Activated T-helper 1 cell treated with anti-CD3 and anti-CD28 coated beads, Interleukin-12 subunit alpha, Interleukin-12 subunit beta, Interleukin-2, Interleukin-4 antibody, amounts not matched to agents 30 ng/mL and 10 ng/mL and 1 ng/mL, durations not matched to agents 14 hours and 24 hours and 36 hours (primary cell): ENCODE measurements around the gene AP3B2. TPM values are rescaled to one million over a fixed set of nuclear protein-coding genes. Genes with fewer than 3 reads are reported as not detected.
"Not testable (repeated sequence)": the region's sequence is repeated elsewhere in the genome, so short reads cannot be mapped to it uniquely, and the experiment has no call there.

ENCODE experiments used
- DNase-seq: peaks from one replicate; pipeline ENCODE4 v3.0.0; 2021; ENCODE audit warnings: low spot score
- H3K27ac Mint-ChIP-seq: one replicate; pipeline ENCODE4 v1.8.0; 2021; ENCODE audit warnings: mild to moderate bottlenecking, mixed read lengths
- H3K27me3 Mint-ChIP-seq: one replicate; pipeline ENCODE4 v1.8.0; 2022; ENCODE audit warnings: mild to moderate bottlenecking, moderate library complexity, mixed read lengths; ENCODE audit not compliant: insufficient read depth
- H3K36me3 Mint-ChIP-seq: one replicate; pipeline ENCODE4 v1.8.0; 2021; ENCODE audit warnings: low read depth, mixed read lengths
- H3K4me1 Mint-ChIP-seq: one replicate; pipeline ENCODE4 v1.8.0; 2021; ENCODE audit warnings: low read depth, mixed read lengths
- H3K4me3 Mint-ChIP-seq: one replicate; pipeline ENCODE4 v1.8.0; 2021; ENCODE audit warnings: mild to moderate bottlenecking, moderate library complexity, mixed read lengths
- H3K9me3 Mint-ChIP-seq: one replicate; pipeline ENCODE4 v1.8.0; 2021; ENCODE audit warnings: mixed read lengths
- intact Hi-C: fragments of 100-400 bp; cut with micrococcal nuclease; formaldehyde crosslinking; loops from one replicate; pipeline ENCODE4 v1.15.1; 2024
- total RNA-seq: library from RNA; stranded (reverse); gene quantifications from 2 replicates; pipeline ENCODE4 v1.2.3, GENCODE V29; 2022

AP3B2 gene
- total RNA-seq, 1 donor from 2014 or later, result 0.21 TPM

DNA sequence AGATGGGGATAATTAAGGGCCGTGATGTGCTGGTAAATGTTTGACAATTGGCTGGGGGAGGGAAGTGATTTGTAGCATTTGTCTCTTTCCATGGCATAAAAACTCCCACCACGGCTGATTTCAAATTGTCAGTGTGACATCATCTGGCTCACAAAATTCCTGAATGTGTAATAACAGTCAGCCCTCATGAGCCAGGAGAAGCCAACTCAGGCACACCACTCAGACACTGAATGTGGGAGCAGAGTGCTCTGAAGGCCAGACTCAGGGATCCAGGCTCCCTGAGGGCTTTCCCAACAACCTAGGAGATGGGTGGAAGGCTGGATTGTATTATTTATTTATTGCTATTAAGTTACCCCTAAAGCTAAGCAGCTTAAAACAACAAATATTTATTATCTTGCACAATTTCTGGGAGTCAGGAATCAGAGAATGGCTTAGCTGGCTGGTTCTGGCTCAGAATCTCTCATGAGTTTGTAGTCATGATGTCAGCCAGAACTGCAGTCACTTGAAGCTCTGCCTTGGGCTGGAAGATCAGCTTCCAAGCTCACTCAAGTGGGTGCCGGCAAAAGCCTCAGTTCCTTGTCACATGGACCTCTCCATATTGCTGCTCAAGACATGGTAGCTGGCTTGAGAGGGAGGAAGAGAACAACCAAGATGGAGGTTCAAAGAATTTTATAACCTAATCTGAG is 56.0 kb downstream of the AP3B2 start:
- no peaks in the 10 kb centered on the region for H3K4me1 Mint-ChIP-seq
- H3K36me3 Mint-ChIP-seq, result no peaks in the 10 kb centered on the region
- no peak for DNase-seq
- H3K9me3 Mint-ChIP-seq, result no peaks in the 10 kb centered on the region
- no peak overlapping the region for H3K27ac Mint-ChIP-seq
- H3K4me3 Mint-ChIP-seq, result no peak overlapping the region
- peaks cover 16% of the 10 kb centered on the region for H3K27me3 Mint-ChIP-seq
- intact Hi-C loops, result no loop called here

DNA sequence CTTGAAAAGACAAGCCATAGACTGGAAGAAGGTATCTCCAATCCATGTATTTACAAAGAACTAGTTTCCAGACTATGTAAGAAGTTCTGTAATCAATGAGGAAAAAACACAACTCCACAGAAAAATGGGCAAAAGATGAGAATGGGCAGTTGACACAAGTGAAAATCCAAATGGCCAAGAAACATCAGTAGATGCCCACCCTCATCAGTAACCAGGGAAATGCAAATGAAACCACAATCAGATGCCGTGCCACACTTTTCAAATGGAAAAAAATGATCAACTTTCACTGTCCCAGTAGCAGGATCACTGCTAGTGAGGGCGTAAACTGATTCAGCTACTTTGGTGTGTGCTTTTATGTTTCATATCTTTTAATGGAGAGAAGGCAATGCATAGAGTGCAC is 58.0 kb downstream of the AP3B2 start:
- Mint-ChIP-seq H3K36me3 (no peaks in the 10 kb centered on the region), H3K9me3 (no peaks in the 10 kb centered on the region), H3K4me1 (no peaks in the 10 kb centered on the region), H3K27ac (no peak overlapping the region), H3K27me3 (peaks cover 22% of the 10 kb centered on the region), H3K4me3 (no peak overlapping the region)
- no peak for DNase-seq
- intact Hi-C loops, result no loop called here

DNA sequence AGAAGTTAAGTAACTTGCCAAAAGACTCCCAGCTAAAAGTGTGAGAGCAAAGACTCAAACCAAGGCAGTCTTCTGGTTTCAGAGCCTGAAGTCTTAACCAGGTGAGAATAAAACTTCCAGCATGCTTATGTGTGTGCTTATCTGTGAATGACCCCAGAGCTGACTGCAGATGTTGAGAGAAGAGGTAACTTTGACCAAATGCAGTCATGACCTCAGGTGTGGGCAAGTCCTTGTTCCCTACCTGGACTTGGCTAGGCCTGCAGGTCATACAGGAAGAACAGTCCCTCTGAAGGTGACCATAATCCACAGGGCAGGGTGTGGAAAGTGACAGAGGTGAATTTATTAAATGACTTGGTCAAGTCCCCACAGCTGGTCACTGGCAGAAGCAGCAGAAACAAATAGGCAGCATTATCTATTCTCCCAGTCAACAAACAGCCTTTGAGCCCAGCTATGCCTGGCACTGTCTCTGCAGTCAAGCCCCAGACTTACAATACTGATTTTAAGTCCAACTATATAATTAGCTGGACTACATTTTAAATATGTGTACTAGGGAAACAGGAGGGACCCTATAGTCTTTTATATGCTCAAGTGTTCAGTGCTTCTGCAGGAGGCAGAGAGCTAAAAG is 59.5 kb downstream of the AP3B2 start:
- Mint-ChIP-seq H3K4me1 (no peaks in the 10 kb centered on the region), H3K27ac (no peak overlapping the region), H3K36me3 (no peaks in the 10 kb centered on the region), H3K4me3 (no peak overlapping the region), H3K9me3 (no peaks in the 10 kb centered on the region), H3K27me3 (peaks cover 30% of the 10 kb centered on the region)
- intact Hi-C loops, result no loop called here
- no peak for DNase-seq

DNA sequence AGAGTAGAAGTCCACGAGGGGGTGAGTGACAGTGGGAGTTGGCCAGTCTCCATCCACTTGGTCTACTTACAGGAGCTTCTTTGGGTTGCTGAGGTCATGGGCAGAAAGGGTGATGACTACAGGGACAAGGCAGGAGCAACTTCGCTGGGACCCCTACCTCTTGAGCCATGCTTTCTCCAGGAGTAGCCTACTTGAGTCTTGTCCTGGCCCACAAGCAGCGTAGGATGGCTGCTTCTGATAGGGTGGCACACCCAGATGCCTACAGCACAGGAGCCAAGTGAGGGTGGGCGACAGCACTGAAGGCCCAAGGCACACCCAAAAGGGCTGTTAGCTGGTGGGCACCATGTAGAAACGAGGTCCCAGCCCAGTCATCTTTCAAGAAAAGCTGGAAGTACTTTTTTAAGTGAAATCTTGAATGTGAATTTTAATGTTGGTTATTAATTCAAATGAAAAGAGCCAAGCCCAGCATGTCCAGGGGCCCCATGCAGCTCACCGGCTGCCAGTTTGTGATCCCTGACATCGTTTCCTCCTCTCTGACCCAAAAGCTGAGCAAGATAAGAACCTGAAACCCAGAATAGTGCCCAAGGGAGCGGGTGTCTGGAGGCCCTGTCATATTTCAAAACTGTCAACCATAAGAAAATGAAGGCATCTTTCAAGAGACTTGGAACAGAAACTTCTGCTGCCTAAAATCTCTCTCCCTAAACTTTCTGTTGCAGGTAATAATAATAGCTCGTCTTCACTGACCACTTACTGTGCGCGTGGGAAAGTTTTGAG is 60.3 kb downstream of the AP3B2 start:
- Mint-ChIP-seq H3K9me3 (no peaks in the 10 kb centered on the region), H3K4me1 (no peaks in the 10 kb centered on the region), H3K27me3 (peaks cover 32% of the 10 kb centered on the region), H3K4me3 (no peak overlapping the region), H3K36me3 (no peaks in the 10 kb centered on the region), H3K27ac (no peak overlapping the region)
- intact Hi-C loops, result no loop called here
- no peak for DNase-seq

DNA sequence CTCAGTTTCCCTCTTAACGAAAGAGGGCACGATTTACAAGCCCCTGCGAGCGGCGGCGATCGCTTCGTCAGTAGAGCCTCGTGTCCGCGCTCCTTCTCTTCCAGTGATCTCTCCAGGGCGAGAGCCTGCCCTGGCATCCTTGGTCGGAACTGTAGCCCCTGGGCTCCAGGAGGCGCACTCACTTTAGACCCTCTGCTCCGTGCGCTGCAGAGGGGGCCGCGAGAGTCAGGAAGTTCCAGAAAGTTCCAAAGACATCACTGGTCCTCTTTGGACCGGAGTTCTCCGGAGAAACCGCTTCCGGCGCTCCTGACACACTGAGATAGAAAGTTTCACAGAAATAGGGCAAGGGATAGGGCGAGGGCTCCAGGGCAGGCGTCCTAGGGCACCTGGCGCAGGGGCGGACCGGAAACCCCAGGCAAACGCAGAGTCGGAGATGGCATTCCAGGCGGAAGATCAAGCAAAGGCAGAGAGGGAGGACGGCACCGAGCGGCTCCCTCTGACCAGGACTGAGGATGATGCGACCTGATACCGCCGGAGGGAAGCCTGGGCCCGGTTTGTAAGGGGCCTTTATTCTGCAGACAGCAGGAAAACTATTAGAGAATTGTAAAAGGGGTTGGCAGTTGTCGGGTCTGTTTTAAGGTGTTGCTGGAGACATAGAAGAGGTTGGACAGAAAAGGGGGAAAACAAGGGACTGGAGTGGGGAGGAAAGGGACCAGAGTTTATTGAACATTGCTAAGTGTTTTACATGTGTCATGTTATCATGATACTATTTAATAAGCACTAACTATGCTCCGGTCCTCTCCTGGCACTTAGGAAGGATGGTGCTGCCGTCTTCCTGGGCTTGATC is 61.2 kb downstream of the AP3B2 start:
- Mint-ChIP-seq H3K27ac (no peak overlapping the region), H3K9me3 (no peaks in the 10 kb centered on the region), H3K36me3 (no peaks in the 10 kb centered on the region), H3K27me3 (peaks cover 33% of the 10 kb centered on the region), H3K4me3 (no peak overlapping the region), H3K4me1 (no peaks in the 10 kb centered on the region)
- DNase-seq, result no peak
- intact Hi-C loops, result no loop called here

DNA sequence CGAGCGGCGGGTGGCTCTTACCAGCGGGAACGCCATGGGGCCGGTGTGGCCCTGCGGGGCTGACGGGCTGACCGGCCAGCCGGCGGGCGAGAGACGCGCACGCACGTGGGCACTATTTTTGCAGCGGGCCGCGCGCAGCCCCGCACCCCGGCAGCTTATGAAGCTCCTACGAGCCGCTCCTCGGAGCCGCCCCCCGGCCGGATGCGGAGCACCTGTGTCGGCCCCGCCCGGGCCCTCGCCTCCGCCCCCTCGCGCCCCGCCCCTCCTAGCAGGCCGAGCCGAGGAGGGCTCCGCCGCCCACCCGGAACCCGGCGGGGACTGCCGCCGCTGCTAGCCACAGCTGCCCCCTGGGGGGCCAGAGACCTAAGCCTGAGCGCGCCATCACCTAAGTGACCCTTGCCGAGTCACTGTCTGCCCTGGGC is 61.8 kb downstream of the AP3B2 start:
- Mint-ChIP-seq H3K9me3 (no peaks in the 10 kb centered on the region), H3K27me3 (peaks cover 38% of the 10 kb centered on the region), H3K4me3 (no peak overlapping the region), H3K27ac (no peak overlapping the region), H3K4me1 (no peaks in the 10 kb centered on the region), H3K36me3 (no peaks in the 10 kb centered on the region)
- intact Hi-C loops, result no loop called here
- no peak for DNase-seq

DNA sequence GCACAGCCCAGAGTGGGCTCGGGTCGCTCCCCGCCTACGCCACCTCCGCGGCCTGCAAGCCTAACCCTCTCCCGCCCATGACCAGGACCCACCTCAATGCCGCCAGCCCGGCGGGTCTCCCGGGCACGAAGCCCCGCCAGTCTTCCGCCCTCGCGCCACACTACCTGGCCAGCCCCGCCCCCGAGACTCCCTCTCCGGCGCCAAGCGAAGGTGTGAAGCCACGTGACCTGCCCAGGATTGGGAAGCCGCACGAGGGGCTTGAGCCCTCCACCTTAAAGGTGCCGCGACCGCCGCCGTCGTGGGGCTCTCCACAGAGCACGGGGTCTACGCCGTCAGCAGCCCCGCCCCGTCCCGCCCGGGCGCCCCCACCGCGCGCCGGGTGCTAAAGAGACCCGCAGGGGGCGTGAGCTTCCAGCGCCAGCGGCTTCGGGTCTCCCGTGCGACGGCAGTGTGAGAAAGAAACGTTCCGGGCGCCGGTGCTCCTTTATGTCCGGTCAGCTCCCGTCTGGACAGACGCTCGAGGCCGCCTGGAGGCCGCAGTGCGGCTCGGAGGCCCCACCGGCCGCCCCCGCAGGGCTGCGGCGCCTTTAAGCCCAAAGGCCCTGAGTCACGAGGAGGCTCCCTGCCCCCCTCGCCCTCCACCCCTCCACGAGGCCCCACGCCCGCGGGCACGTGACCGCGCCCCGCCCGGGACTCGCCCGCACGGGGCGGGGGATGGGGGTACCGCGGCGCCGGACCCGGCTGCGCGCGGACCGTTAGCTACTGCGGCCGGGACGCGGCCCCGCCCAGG is 62.4 kb downstream of the AP3B2 start, which contains the start of gene CPEB1:
Gene CPEB1, minus strand, starts transcription at position 319 of the 790 bp plus-strand sequence. CDS start 18,904 bp downstream, outside the sequence.
- Mint-ChIP-seq H3K9me3 (no peaks in the 10 kb centered on the region), H3K4me1 (no peaks in the 10 kb centered on the region), H3K4me3 (peak within 1 kb of the TSS; percentile 70), H3K27me3 (peaks cover 39% of the 10 kb centered on the region), H3K27ac (no peak within 1 kb of the TSS), H3K36me3 (no peaks in the 10 kb centered on the region)
- intact Hi-C loops, result no loop called here
- no peak for DNase-seq

DNA sequence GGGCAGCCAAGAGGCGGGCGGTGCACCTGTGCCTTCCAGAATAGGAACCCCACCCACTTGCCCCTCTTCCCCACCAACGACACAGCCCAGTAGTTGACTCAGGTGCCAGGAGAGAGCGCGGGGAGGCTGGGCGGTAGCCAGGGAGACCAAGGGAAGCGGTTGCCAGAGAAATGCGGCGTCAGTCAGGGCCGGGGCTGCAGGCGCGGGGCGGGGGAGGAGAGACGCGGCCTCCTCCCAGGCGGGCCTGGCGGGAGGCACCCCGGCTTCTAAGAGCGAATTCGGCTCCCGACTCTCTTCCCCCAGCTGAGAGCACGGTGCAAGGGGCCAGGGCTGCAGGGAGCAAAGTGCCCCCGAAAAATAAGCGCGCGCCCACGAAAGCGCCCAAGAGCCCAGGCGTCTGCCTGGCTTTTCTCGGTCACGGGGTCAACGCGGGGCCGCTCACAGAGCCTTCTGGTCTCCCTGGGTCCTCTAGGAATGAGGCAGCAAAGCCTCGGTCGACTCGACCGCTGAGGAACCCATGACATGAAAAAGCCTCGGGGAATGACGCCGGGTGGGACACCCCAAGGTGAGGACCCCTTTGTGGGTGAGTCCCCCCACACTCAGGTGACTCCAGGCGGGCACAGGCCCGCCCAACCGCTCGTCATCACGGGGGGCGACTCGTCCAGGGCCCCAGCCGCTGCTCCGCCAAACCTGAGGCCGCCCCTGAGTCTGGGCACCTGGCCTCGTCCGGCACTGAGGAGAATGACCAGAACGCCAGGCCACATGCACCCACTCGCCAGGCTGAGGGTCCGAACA is 63.2 kb downstream of the AP3B2 start:
- Mint-ChIP-seq H3K27ac (no peak overlapping the region), H3K4me3 (peak overlapping the region; percentile 70), H3K36me3 (no peaks in the 10 kb centered on the region), H3K27me3 (peaks cover 39% of the 10 kb centered on the region), H3K9me3 (no peaks in the 10 kb centered on the region), H3K4me1 (no peaks in the 10 kb centered on the region)
- DNase-seq, result no peak
- intact Hi-C loops, result no loop called here

DNA sequence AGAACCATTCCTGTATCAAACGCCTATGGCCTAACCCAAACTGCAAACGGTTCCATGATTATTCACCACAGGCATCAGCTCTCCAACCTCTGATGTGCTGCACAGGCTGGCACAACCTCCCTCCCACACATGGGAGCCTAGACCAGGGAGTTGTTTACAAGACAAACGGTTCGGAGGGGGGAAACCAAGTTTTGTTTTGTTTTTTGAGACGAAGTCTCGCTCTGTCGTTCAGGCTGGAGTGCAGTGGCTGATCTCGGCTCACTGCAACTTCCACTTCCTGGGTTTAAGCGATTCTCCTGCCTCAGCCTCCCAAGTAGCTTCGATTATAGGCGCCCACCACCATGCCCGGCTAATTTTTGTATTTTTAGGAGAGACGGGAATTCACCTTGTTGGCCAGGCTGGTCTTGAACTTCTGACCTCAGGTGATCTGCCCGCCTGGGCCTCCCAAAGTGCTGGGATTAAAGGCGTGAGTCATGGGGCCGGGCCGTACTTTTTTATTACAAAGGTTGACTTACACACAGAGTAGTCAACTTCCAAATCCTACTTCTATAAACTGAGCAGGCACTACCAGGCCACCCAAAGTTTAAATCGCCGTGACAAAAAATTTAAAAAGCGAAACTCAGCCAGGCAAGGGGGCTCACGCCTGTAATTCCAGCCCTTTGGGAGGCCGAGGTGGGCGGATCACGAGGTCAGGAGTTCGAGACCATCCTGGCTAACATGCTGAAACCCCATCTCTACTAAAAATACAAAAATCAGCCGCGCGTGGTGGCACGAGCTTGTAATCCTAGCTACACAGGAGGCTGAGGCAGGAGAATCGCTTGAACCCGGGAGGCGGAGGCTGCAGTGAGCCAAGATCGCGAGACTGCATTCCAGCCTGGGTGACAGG is 64.5 kb downstream of the AP3B2 start:
- H3K9me3 Mint-ChIP-seq, DNase-seq, H3K36me3 Mint-ChIP-seq, H3K4me3 Mint-ChIP-seq, H3K27ac Mint-ChIP-seq, intact Hi-C loops, H3K4me1 Mint-ChIP-seq: not testable (repeated sequence)
- H3K27me3 Mint-ChIP-seq, result peaks cover 48% of the 10 kb centered on the region

DNA sequence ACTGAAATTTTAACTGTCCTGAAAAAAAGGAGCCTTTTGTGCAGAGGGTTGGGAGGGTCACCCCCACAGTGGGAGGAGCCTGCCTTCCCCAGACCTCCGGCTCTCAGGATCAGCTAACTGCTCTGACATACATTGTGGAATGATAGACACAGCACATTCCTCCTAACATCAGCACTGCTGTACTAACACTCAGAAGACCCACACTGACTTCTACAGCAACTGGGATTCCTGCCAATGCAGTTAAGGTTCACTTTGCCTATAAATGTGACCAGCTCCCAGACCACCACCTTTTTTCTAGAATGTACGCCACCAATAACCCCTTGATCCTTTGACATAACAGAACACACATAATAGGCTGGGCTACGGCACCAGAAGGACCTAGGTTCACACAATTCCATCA is 65.7 kb downstream of the AP3B2 start:
- Mint-ChIP-seq H3K4me1 (no peaks in the 10 kb centered on the region), H3K27me3 (peaks cover 50% of the 10 kb centered on the region), H3K36me3 (no peaks in the 10 kb centered on the region), H3K27ac (no peak overlapping the region), H3K9me3 (no peaks in the 10 kb centered on the region), H3K4me3 (no peak overlapping the region)
- intact Hi-C loops, result no loop called here
- no peak for DNase-seq

DNA sequence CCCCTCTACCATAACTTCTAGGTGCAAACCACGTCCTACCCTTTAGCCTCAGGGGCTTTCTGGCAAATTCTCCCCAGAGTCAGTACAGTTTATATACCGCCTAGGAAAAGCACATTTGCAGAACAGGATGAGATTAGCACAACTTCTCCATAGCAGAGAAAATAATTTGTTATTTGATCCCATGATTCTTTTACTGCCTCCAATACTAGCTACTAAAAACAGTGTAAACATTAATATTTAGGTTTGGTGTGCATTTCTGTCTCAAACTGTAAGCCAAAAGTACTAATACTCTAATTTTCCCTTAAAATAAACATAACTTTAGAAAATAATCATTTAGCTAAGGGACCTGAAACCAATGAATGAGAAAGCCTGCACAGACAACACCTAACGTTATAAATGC is 67.0 kb downstream of the AP3B2 start:
- no peaks in the 10 kb centered on the region for H3K36me3 Mint-ChIP-seq
- H3K27ac Mint-ChIP-seq, result no peak overlapping the region
- H3K4me3 Mint-ChIP-seq, result no peak overlapping the region
- H3K9me3 Mint-ChIP-seq, result no peaks in the 10 kb centered on the region
- intact Hi-C loops, result no loop called here
- no peaks in the 10 kb centered on the region for H3K4me1 Mint-ChIP-seq
- no peak for DNase-seq
- H3K27me3 Mint-ChIP-seq, result peaks cover 45% of the 10 kb centered on the region
